Right lobe of liver (tissue), 6 donors: Measurements from ENCODE around the gene CHAD. TPM values are rescaled to one million over a fixed set of nuclear protein-coding genes. Genes with fewer than 3 reads are reported as not detected.
A peak's percentile ranks its signal among the peaks of the same experiment; 100 is the strongest.

Source experiments
- ATAC-seq, 4 donors: fragments of 200-7000 bp; cut with Tn5 transposase; one replicate each; pipeline ENCODE4 v1.9.1; 2020; ENCODE audit warnings: mild to moderate bottlenecking in 4 of 4, moderate library complexity in 4 of 4
- DNase-seq, 3 donors: peaks; one replicate each; pipeline ENCODE4 v3.0.0-alpha.2; 2020
- H3K27ac ChIP-seq, 3 donors: fragments of 200-600 bp; one replicate each; pipeline ENCODE4 v1.8.0; 2022
- H3K27me3 ChIP-seq, 2 donors: fragments of 200-600 bp; one replicate each; pipeline ENCODE4 v1.8.0; 2022
- H3K36me3 ChIP-seq, 4 donors: fragments of 200-600 bp; sonication (generic) in 1 of 4; one replicate each; pipeline versions ENCODE4 v1.5.1 to v1.8.0; 2017 to 2022; ENCODE audit warnings: control low read depth in 1 of 4
- H3K4me1 ChIP-seq, 4 donors: fragments of 200-600 bp; sonication (generic) in 1 of 4; one replicate each; pipeline versions ENCODE4 v1.5.1 to v1.8.0; 2017 to 2022; ENCODE audit warnings: control low read depth in 1 of 4
- H3K4me3 ChIP-seq, 3 donors: fragments of 200-600 bp; one replicate each; pipeline ENCODE4 v1.8.0; 2022
- H3K9me3 ChIP-seq, 4 donors: fragments of 200-600 bp; sonication (generic) in 1 of 4; one replicate each; pipeline versions ENCODE4 v1.5.1 to v1.8.0; 2017 to 2022; ENCODE audit warnings: control low read depth in 1 of 4
- CTCF ChIP-seq, 4 donors: fragments of 200-600 bp in 3 of 4; fragments of 450-650 bp in 1 of 4; IDR thresholded peaks; one replicate each; pipeline versions ENCODE4 v1.5.1 to v1.8.0; 2016 to 2022; ENCODE audit warnings: antibody characterized with exemption in 4 of 4, mild to moderate bottlenecking in 2 of 4
- POLR2A ChIP-seq: fragments of 450-650 bp; IDR thresholded peaks from one replicate; pipeline ENCODE4 v1.6.1; 2017; ENCODE audit warnings: antibody characterized with exemption, mild to moderate bottlenecking
- WGBS: methylation state at CpG from one replicate; pipeline ENCODE4 v1.1.6; 2018; ENCODE audit warnings: low coverage, low lambda C conversion rate; ENCODE audit not compliant: insufficient coverage; ENCODE audit errors: missing lambda C conversion rate; 5-methylcytosine and 5-hydroxymethylcytosine counted together
- intact Hi-C, 2 donors: fragments of 100-400 bp; cut with DNase I; formaldehyde crosslinking; loops; one replicate each; pipeline versions ENCODE4 v1.11.2 to v1.14.1; 2022
- total RNA-seq, 6 experiments: library from RNA; depleted of rRNA in 2 of 6; stranded (reverse); fragments of >200 nt in 2 of 6; fragmentation: NEBNext Ultra II Directional in 3 of 6; extraction: Animal tissue kit (Norgen Biotek cat#: 25700) in 3 of 6; gene quantifications; one replicate each; pipeline versions ENCODE4 v1.1.0 to v1.2.4, GENCODE V29; 2016 to 2023
- donor health status: DM: no; HTN: yes; CAD: no.
- donor health status: DM: no; HTN: no; CAD: no.
- donor health status: DM: no; HTN: no; CAD: no.
- donor health status: DM: no; HTN: yes; CAD: no.
- donor health status: DM: no; HTN: yes; CAD: no.

Gene CHAD
- total RNA-seq, 6 experiments from 2014 or later: 1.0 to 11.3 (median 3.8) TPM

DNA sequence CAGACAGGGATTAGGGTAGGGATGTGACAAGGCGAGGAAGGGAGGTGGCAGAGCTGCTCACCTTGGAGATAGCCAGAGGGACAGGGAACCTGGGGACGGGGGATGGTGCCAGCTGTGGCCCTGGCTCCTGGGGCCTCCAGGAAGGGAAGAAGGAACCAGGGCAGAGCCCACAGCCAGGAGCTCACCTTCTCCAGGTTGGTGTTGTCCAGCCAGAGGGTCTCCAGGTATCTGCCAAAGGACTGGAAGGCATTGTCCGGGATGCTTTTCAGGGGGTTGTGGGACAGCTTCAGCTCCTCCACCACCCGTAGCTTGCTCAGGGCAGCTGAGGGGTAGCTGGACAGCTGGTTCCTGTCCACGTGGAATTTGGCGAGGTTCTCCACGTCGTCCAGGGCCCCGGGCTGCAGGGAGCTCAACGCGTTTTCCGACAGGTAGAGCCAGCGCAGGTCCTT lies 801 bp downstream of the CHAD start:
- Histone ChIP-seq H3K27me3 (no peaks in the 10 kb centered on the region), H3K4me1 (peaks cover 0 to 61% (median 17%) of the 10 kb centered on the region in 4 donors), H3K36me3 (no peaks in the 10 kb centered on the region), H3K4me3 (no peak overlapping the region), H3K9me3 (no peaks in the 10 kb centered on the region), H3K27ac (no peak overlapping the region)
- WGBS: 29% methylated on average over 1 of the region's 13 CpGs
- TF ChIP-seq POLR2A: no peak
- TF ChIP-seq CTCF (IDR thresholded peaks at IDR 0.05): no peak
- ATAC-seq: no peak
- intact Hi-C loops: no loop called here
- DNase-seq: peak in 2 of 3 donors; percentile 47 to 55

- Histone ChIP-seq H3K4me3 (no peak overlapping the region), H3K4me1 (peaks cover 0 to 67% (median 20%) of the 10 kb centered on the region in 4 donors), H3K36me3 (no peaks in the 10 kb centered on the region), H3K27ac (peak overlapping the region in 2 of 3 donors; percentile 55 to 70), H3K27me3 (no peaks in the 10 kb centered on the region), H3K9me3 (no peaks in the 10 kb centered on the region)
- TF ChIP-seq POLR2A: no peak
- TF ChIP-seq CTCF (IDR thresholded peaks at IDR 0.05): no peak
- WGBS: 60% methylated on average over 2 of the region's 7 CpGs
- intact Hi-C loops: no loop called here
- DNase-seq: peak in 1 of 3 donors; percentile 42
- ATAC-seq: no peak
These were observed 1.4 kb downstream of the CHAD start for GRCh38 chr17:50467114-50467854.

DNA sequence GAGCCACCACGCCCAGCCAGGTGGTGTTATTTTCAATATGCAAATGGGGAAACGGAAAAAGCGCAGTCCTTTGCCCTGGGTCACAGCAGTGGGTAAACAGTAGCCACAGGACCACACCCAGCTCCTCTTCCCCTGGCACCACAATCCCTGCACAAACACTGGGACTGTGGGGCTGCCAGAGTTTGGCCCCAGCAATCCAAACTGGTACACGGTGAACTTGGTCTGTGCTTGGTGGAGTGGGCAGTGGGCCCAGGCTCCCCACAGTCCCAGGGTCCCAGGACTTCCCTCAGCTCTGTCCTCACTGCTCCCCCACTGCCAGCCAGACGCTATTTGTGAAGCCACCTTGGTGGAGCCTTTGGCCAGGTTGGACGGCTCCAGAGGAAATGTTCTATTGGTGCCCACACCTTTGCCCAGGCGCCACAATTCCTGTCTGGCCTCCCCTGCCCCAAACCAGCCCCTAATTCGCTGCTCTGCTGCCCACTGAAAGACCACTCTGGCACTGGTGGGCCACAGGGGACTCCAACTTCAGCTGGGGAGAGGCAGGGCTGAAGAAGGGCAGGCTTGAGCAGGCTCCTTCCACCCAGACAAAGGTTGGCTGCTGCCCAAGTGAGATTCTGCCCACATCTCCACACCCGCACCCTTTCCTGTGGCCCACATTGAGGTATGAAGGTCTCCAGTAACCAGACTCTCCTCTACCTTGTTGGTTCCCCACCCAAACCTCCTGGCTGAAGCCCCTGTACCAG lies 2.1 kb downstream of the CHAD start:
- DNase-seq (peak; percentile 70 to 92 (median 86)), ATAC-seq (peak; percentile 82 to 85 (median 84))
- Histone ChIP-seq H3K4me1 (peaks cover 0 to 68% (median 21%) of the 10 kb centered on the region in 4 donors), H3K4me3 (no peak overlapping the region), H3K27ac (peak overlapping the region in 2 of 3 donors; percentile 55 to 70), H3K9me3 (no peaks in the 10 kb centered on the region), H3K36me3 (no peaks in the 10 kb centered on the region), H3K27me3 (no peaks in the 10 kb centered on the region)
- TF ChIP-seq POLR2A: no peak
- TF ChIP-seq CTCF (IDR thresholded peaks at IDR 0.05): no peak
- intact Hi-C loops: no loop called here
- 35% methylated on average over 4 of the region's 9 CpGs for WGBS

- no peaks in the 10 kb centered on the region for H3K36me3 ChIP-seq
These were observed 3.0 kb downstream of the CHAD start for GRCh38 chr17:50465635-50466034.

More at GRCh38 chr17:50465635-50466034, 3.0 kb downstream of the CHAD start:
- WGBS: 94% methylated on average over 8 of the region's 9 CpGs
- Histone ChIP-seq H3K27me3 (no peaks in the 10 kb centered on the region), H3K27ac (peak overlapping the region in 1 of 3 donors; percentile 29), H3K4me3 (no peak overlapping the region), H3K9me3 (no peaks in the 10 kb centered on the region), H3K4me1 (peaks cover 0 to 60% (median 21%) of the 10 kb centered on the region in 4 donors)
- no peak for TF ChIP-seq POLR2A
- no peak for TF ChIP-seq CTCF (IDR thresholded peaks at IDR 0.05)
- intact Hi-C loops: no loop called here
- ATAC-seq (no peak), DNase-seq (no peak)
